Transverse colon (tissue), 3 donors: Measurements from ENCODE around the gene GALM.

ENCODE experiments used
- CTCF ChIP-seq, 5 experiments: fragments of 200-600 bp in 3 of 5; fragments of 450-650 bp in 2 of 5; sonication (generic) in 3 of 5; IDR thresholded peaks; 1 replicate in 2 of 5; 2 replicates in 3 of 5; pipeline ENCODE4 v1.5.1; 2016 to 2017; ENCODE audit warnings: antibody characterized with exemption in 5 of 5, inconsistent platforms in 3 of 5, mild to moderate bottlenecking in 2 of 5, moderate library complexity in 1 of 5
- EP300 ChIP-seq: sonication (generic); formaldehyde crosslinking; IDR thresholded peaks from one replicate; pipeline ENCODE4 v1.6.1; 2017; ENCODE audit warnings: antibody characterized with exemption, low read depth
- POLR2A ChIP-seq: fragments of 450-650 bp; IDR thresholded peaks from one replicate; pipeline ENCODE4 v1.6.1; 2016; ENCODE audit warnings: antibody characterized with exemption, mild to moderate bottlenecking, moderate library complexity

- TF ChIP-seq POLR2A = no peak
- TF ChIP-seq CTCF (IDR thresholded peaks at IDR 0.05) = no peak
- TF ChIP-seq EP300 = no peak
Measured at GRCh38 chr2:38716185-38716584, 50.3 kb downstream of the GALM start.
